SIG-M5 treated with dmso at 0.1 percent for 504 hours (cell line): ENCODE results near the gene MYBL2.
A peak's percentile ranks its signal among the peaks of the same experiment; 100 is the strongest.

ENCODE experiments used
- DNase-seq: peaks from one replicate; lab custom pipeline; 2025; ENCODE audit not compliant: unreplicated experiment; lab: John Stamatoyannopoulos, UW

MYBL2 gene

DNA sequence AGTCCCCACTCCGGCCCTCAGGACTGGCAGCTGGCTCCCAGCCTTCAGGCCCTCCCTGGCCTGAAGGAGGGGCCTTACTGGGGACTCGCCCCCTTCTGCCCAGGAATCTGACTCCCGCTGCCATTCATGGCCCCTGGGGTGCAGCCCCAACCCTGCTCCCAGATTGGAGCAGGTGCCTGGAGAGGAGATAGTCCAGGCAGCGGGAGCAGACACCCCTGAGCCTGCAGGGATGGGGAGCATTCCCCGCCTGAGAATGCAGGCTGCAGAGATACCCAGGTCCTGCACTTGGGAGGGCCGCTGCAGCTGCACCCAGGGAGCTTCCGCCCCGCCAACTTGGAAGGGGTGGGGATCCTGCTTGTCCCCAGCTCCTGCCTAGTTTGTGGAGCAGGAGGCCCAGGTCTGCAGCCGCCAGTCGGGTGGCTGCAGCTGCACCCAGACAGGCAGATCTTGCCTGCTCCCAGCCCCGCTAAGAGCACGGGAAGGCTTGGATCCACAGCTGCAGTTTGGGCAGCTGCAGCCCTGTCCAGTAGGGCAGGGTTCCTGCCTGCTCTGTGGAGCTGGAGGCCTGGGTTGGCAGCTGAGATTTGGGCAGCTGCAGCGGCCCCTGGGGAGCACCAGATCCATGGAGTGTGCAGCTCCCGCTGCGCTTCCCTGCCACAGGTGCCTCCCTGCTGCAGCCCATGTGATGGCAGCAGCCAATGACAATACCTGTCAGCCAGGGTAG lies 54.7 kb downstream of the MYBL2 start:
- no peak for DNase-seq

DNA sequence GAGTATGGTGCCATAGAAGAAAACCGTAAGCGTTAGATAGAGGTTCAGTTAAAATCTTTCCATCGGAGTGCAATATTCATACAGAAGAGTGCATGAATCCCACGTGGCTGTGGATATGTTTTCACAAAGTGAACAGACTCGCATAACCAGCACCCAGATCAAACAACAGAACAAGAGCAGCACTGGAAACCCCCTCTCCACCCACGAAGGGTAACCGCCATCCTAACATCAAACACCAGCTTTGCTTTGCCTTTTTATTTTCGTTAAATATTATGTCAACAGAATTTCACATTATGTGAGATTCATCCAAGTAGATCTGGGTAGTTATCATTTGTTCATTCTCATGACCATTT lies 55.2 kb downstream of the MYBL2 start:
- DNase-seq: no peak

DNA sequence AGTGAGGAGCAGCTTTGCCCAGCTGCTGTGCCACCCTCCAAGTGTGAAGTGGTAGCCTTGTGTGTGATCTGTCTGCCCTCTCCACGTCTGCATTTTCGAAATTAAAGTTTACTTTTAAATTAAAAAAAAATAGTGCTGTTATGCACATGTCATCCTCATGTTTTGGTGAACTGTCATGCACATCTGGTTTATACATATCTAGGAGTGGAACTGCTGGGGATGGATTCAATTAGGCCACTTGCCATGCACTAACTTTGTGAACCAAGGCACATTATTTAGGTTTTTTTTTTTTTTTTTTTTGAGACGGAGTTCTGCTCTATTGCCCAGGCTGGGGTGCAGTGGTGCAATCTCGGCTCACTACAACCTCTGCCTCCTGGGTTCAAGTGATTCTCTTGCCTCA lies 56.3 kb downstream of the MYBL2 start:
- DNase-seq: no peak

DNA sequence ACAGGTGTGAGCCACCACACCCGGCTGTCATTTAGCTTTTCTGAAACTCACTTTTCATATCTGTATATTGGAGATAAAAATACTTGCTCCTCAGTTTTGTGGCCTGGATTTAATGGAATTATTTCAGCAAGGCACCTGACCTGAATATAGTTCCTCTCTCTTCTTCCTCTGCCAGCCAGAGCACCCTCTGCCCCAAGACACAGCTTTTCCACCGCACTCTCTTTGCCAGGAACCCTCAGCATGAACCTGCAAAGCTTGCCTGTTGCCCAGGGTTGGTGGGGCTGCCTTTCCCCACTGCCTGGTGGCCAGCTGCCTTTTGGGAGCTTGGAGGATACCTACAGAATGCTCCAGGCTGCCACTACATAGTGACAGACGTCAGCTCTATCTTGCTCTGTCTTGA lies 56.8 kb downstream of the MYBL2 start:
- no peak for DNase-seq

DNA sequence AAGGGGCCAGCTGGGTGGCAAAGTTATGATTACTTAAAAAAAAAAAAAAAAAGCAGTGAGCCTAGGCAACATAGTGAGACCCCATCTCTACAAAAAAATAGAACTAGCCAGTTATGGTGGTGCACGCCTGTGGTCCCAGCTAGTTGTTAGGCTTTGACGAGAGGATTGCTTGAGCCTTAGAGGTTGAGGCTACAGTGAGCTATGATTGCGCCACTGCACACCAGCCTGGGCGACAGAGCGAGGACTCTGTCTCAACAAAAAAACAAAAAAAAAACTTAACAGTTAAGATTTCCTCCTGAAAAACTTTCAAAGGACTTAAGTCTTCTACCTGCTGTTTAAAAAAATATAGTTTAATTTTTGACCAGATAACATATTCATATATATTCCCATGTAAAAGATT lies 57.5 kb downstream of the MYBL2 start:
- peak; percentile 46 for DNase-seq

DNA sequence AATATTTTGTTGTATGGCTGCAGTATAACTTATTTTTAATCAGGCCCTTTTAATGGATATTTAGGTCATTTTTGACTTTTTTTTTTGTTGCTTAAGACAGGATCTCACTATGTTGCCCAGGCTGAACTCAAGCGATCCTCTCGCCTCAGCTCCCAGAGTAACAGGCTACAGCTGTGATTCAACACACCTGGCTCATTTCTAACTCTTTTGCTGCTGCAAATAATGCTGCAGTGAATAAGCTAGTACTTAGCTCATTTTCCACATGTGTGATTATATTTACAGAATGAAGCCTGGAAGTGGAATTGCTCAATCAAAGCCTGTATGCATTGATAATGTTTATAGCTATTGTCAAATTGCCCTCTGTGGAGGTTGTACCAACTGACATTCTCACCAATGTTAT lies 58.8 kb downstream of the MYBL2 start:
- no peak for DNase-seq

DNA sequence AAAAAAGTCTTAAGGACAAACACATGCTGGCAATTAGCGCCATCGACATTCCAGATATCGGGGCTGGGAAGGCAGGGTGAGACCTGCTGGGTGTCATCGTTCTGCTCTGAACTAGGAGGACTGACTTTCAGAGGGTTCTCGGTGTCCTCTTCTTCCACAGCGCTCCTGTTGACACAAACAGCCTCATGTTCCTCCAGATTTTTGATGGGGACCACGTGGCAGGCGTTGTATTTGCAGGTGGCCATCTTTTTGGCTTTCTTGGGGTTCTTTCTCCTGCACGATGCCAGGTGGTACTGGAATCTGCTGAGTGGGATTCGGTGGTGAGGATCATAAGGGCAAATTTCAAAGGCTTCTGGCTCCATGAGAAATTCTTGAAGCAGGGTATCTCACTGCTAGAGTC lies 59.4 kb downstream of the MYBL2 start:
- DNase-seq: no peak

DNA sequence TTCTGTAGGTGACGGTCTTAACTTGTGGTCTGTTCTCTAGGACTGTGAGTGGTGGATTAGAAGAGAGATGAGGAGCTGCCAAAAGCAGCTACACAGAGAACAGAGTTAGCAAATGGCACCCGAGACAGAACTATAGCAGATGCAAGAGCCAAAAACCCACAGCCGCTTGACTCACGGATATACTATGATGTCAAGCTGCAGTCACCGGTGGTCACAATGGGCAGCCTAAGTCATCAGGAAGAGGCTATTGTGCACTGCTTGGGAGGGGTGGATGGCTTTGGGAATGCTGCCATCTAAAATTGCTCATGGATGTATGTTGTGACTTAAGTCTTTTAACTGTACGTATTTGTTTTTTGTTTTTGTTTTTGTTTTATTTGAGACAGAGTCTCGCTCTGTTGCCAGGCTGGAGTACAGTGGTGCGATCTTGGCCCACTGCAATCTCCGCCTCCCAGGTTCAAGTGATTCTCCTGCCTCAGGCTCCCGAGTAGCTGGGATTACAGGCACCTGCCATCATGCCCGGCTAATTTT lies 60.0 kb downstream of the MYBL2 start, which contains the start of gene GTSF1L:
Gene GTSF1L, minus strand, starts transcription at position 192 of the 528 bp plus-strand sequence. CDS start 308 bp downstream, outside the sequence.
- no peak for DNase-seq

DNA sequence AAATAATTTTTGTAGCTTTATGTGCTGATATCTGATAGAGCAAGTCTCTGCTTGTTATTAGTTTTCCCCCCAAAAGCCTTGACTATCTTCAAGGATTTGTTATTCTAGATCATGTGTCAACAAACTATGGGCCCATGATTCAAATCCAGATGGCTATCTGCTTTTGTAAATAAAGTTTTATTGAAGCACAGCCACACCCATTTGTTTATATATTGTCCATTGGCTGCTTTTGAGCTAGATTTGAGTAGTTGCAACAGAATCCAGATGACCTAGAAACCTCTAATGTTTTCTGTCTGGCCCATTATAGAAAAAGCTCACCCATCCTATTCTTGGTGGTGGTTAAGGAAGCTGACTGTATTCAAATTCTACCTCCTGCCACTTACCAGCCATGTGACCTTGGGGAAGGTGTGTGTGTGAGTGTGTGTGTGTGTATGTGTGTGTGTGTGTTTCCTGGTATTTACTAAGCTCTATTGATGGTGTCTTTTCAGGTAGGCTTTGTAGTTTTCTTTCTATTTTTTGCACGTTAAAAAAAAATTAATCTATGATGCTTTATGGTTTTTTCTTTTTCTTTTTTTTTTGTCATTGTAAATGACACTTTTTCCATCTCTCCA lies 61.2 kb downstream of the MYBL2 start:
- DNase-seq: peak; percentile 33

DNA sequence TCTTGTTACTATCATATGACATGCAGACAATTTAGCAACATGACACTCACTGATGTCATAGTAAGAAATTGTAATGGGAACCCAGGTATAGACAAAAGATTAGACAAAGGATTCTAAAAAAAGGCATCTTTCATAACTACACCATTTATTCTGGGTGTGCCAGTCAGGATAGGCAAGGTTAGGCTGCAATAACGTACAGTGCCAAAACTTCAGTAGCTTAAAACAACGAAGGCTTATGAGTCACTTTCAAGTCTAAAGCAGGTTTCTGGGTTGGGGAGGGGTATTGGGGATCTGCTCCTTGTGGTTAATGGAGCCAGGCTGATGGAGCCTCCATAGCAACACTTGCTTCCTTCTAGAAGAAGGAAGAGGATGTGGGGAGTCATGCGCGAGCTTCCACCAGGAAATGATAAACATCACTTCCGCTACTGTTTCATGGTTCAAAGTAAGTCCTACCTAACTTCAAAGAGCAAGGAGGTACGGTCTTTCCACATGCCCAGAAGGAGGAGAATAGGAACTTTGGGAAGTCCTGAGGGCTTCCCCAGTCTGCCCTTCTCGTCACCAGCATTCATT lies 61.9 kb downstream of the MYBL2 start:
- DNase-seq: no peak

DNA sequence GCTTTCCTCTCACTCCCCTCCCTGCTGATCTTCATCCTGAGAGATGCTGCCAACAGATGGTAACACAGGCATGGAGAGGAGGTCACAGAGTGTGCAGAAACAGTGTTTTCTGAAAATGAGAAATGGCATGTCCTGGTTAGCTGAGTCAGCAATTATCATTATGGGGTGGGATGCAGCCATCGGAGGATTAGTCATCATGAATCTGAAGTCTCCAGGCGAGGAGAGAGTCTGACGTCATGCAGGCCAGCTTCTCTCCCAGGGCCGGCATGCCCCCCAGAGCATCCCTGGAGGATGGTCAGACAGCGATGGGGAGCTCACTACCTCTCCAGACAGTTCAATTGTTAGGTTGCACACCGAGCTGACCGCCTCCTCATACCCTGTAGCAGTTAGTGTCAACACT lies 64.6 kb downstream of the MYBL2 start:
- no peak for DNase-seq

DNA sequence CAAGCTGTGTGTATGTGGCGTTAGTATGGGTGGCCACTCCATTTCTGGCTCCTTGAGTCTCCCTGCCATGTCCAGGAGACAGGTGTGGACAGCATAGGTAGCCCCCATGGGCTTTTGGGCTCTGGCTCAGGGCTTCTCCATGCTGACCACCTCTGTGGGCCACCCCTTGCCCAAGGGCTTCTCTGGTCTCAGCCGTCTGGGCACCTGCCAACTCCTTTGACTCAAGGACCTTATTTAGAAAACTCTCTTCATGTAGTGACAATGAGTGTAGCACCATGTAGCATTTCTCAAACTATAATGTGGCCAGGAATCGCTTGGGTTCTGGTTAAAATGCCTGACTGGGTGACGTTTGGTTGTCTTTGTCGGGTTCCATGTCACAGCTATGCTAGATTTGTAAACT lies 65.0 kb downstream of the MYBL2 start:
- DNase-seq: no peak

DNA sequence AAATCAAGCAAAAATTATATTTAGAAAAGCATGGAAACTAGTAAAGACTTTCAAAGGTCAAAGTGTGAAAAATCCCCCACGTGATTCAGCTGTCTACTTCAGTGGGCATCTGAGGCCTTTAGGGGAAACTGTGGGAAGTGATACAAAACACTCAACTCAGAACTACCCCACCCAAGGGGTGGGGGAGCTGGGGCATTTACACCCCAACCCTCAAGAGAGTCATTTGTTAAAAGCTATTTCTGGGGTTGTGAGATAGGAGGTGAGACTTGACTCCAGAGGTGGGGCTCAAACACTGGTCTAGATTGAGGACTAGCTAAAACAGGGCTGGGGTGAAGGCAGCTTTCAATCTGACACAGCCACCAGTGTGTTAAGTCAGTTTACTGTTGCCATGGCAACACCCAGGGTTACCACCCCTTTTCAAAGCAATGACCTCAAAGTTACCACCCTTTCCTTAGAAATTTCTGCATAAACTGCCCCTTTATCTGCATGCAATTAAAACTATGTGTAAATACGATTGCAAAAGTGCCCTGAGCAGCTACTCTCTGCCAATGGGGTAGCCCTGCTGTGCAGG lies 69.8 kb downstream of the MYBL2 start:
- DNase-seq: peak; percentile 47

DNA sequence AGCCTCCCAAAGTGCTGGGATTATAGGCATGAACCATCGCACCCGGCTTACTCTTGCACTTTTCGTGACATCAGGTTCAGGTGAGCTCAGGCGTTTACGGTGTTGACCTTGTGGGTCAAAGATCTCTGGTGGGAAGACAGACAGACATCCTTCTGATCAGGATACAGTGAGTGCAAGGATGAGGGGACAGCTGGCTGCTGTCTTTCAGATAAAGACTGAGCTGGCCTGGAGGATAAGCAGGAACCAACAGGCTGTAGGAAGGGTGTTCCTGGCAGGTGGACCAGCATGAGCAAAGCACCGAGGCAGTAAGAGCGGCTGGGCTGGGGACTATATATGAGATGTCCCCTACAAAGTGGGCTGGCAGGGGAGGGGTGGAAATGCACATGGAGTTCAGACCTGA lies 71.0 kb downstream of the MYBL2 start:
- no peak for DNase-seq

DNA sequence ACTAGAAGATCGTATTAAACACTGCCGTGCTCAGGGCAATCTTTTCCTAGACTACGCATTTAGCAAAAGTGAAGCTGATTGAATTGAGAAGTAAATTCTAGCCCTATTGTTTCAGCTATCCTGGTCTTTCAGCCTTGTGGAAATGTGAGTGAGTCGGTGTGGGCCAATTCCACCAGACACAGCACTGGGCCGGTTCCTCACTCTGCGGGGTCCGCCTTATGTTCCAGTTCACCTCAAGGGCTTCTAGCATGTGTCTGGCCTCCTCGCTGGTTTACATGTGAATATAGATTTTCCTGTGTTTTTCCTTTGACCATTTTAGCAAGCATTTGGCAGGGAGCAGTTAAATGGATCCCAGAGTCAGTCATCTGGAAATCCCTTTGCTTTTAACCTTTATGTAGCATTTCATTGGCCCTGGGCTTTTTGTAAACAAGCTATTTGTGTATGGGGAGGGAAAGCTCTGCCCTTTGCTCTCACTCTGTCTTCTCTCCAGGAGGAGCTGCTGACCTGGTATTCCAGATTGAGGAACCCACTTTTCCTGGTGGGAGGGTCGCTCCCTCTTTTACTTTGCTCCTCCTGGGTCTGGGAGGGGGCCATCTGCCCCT lies 72.3 kb downstream of the MYBL2 start:
- DNase-seq: no peak

DNA sequence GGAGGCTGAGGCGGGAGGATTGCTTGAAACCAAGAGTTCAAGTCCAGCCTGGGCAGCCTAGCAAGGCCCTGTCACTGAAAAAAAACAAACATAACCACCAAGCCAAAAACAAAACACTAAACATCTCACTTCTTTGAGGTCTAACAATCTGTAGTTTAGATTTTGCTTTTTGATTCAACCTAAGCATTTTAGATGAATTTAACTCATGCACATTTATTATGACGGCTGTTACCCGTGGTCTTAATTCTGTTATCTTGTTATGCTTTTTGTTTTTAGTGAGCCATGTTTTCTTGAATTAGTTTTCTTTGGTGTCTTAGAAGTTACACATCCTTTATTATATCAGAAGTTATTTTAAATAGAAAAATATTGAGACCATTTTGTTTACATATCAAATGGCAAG lies 73.7 kb downstream of the MYBL2 start:
- no peak for DNase-seq

DNA sequence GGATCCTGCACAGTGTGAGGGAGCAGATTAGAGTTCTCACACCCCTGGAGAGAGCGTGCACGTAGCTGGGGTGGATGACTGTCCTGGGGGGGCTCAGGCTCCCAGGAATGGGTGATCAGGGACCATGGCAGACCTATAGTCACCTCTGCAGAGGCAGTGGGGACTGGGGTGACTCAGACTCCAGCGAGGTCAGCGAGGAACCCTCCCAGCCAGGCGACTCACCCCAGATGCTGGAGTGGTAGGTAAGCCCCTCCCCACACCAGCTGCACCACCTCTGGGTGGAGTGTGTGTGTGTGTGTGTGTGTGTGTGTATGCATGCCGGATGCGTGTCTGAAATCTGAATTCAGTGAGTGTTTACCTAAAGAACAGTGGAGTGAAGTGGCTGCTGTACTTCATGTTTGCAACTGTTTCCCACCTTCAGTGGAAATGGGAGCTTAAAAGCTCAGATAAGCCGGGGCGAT lies 77.3 kb downstream of the MYBL2 start:
- no peak for DNase-seq

DNA sequence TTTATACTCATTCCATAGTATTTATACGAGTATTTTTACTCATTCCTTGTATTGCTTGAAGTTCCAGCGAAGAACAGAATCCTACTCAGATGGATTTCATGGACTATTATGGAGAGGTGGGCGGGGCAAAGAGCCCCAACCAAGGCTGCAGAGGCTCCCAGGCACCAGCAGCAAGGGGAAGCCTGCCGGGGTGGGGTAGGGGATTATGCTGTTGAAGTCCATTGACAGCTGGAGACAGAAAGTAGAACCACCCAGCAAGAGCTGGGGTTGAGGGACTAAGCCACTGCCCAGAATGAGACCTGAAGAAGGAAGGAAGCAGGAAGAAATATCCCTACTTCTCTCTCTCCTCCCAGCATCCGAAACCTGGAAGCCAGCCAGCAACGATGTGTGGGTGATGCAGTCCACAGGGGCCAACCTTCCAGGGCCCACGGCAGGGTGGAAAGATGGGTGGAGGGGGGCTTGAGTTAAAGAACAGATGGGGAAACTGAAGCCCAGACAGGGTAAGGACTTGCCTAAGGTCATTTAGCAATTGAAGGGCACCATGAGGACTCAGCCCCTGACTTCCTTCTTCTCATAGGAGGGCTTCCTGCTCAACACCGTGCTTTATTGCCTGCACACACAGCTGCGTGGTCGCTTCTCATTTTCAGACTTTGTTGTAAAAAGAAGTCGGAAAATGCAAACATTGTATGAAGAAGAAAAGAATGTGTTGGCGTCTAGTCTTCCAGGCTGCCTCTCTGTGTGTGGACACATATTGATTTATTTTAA lies 78.2 kb downstream of the MYBL2 start:
- DNase-seq: peak; percentile 88

DNA sequence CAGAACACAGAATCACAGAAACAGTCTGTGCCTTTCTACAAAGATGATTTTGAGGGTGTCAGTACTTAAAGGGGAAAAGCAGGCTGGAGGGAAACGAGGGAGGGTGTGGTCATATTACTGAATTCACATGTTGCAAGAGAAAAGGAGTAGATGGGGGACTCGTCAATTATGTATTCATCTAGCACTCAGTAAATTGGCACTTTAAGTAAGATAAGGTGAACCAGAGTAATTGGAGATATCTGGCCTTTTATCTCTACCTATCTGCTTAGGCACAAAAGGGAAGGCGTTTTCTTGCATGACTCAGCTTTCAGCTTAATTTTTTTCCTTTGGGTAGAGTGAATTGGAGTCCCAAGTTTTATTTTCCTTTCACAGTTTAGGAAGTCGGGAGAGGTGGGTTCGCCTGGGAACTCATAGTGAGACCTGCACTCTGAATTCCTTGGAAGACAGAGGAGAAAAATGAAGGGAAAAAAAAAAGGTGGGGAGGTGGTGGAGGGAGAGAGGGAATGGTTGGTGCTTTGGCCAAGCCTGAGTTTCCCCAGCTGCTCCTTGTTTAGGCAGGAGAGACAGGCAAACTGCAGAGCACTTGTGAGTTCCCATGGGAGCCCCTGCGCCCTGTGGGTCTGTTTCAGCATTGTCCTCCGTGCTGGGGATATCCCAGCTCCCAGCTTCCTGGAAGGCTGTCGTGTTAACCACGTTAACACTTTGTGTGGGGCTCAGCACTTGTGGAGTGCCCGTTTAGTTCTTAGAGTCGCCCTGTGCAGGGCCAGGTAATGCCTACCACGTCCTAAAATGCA lies 79.6 kb downstream of the MYBL2 start:
- DNase-seq: peak; percentile 63

DNA sequence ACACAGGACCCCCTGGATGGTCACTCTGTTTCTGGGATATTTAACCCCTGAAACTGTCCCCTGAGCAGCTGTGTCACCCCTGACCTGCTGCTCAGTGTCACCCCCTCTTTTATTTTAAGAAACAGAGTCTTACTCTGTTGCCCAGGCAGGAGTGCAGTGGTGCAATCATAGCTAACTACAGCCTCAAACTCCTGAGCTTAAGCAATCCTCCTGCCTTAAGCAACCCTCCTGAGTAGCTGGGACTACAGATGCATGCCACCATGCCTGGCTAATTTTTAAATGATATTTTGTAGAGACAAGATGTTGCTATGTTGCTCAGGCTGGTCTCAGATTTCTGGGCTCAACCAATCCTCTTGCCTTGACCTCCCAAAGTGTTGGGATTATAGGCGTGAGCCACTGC lies 81.4 kb downstream of the MYBL2 start:
- peak; percentile 79 for DNase-seq
